Stimulated activated CD8-positive, alpha-beta memory T cell treated with anti-CD3 and anti-CD28 coated beads, Interleukin-15, amount 100 ng/mL, for 24 hours (primary cell): ENCODE data around the gene ABO.
"Not testable (repeated sequence)": the region's sequence is repeated elsewhere in the genome, so short reads cannot be mapped to it uniquely, and the experiment has no call there.

Source experiments
- DNase-seq: peaks from one replicate; pipeline ENCODE4 v3.0.0-alpha.2; 2020; ENCODE audit warnings: low read depth

Gene ABO

DNA sequence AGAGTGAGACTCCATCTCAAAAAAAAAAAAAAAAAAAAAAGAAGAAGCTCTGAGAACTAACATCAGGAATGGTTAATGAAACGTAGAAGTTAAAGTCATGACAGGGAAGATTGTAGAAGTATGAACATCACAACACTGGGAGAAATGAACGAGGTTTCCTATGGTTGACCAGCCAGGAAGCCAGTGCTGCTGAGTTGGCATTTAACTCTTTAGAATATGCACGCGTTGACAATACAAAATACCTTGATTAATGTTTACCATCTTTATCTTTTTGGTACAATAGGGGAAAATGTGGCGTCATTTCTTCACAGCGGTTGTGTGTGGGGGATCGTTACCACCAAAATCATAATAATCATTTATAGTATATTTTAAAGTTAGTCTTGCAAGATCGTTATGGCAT lies 32.0 kb downstream of the ABO start:
- no peak for DNase-seq

DNA sequence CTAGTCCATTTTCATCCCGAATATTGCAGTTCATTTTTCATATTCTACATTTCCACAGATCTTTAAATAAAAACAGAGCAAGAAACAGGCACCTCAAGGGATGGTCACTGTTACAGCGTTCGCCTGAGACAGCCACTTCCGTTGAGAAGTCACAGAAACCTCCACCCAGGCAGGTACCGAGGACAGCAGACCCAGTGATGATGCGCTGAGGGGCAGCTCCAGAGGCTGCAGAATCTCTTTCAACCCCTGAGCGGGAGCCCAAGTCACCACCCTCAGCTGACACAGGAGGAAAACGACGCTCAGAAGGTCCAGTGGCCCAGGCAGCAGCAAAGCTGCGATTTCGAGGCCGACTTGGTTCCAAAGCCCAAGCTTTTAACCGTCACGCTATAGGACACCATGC lies 32.8 kb downstream of the ABO start:
- DNase-seq: no peak

DNA sequence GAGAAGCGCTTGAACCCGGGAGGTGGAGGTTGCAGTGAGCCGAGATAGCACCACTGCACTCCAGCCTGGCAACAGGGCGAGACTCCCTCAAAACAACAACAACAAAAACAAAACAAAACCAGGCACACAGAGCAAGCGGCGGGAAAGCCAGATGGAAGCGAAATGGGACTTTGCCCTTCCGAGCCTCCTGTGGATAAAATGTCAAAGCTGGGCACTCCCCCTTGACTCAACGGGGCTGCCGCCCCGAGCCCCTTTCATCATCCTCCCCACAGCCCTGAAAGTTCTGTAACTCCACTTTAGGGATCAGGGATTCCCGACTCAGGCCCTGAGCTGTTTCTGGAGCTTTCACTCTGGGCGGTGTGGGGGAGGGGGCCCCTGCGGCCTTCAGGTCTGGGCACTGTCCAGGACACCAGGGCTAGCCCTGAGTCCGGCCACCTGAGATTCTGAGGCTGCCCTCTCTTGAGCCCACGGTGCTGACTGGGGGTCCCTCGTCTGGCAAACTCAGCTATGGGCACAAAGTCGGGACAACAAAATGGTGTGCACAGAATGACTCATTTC lies 35.4 kb downstream of the ABO start:
- no peak for DNase-seq

DNA sequence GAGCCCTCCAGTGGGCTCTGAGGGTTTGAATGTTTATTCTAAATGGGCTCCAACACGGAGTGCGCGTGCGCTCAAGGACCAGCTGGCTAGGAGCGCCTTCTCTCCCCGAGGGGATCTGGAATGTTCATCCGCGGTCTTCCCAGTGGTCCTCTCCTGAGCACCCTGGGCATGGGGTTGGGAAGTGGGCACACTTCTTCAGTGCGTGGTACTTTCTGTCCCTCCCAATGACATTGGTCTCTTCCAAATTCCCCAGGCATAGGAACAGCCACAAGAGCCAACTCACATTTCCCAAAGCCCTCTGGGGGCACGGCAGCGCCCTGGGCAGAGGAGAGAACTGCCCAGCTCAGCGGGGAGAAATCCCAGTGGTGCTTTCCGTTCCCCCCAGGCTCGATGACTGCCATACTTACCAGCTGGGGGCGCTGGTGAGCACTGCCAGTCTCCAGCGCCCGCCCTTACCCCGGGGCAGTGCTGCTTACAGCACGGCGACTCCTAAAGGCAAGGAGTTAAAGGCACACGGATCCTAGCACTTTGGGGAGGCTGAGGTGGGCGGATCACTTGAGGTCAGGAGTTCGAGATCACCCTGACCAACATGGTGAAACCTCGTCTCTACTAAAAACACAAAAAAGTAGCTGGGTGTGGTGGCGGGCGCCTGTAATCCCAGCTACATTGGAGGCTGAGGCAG lies 36.0 kb downstream of the ABO start:
- peak; percentile 39 for DNase-seq

DNA sequence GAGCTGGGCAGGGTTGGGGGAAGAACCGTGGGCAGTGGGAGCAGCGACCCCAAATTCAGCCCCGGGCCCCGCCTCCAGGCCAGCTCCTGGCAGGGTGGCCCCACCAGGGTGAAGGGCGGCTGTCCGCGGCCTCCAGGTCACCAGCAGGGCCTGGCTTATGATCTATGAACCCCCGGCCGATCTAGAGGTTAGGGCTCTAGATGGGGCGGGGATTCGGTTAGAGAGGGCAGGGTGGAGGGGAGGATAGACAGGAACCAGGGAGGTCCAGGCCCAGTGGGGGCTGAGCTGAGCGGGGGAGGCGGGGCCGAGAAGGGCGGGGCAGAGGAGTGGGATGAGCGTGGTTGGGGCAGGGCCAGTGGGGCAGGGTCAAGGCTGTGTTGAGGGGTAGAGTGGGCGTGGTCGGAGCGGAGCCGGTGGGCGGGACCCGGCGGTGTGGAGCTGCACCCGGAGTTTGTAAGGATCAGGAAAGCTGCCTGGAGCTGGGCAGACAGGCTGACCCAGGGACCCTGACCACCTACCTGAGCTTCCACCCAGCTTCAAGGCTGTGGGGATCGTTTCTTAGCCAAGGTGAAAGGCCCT lies 36.6 kb downstream of the ABO start:
- DNase-seq: peak; percentile 14

DNA sequence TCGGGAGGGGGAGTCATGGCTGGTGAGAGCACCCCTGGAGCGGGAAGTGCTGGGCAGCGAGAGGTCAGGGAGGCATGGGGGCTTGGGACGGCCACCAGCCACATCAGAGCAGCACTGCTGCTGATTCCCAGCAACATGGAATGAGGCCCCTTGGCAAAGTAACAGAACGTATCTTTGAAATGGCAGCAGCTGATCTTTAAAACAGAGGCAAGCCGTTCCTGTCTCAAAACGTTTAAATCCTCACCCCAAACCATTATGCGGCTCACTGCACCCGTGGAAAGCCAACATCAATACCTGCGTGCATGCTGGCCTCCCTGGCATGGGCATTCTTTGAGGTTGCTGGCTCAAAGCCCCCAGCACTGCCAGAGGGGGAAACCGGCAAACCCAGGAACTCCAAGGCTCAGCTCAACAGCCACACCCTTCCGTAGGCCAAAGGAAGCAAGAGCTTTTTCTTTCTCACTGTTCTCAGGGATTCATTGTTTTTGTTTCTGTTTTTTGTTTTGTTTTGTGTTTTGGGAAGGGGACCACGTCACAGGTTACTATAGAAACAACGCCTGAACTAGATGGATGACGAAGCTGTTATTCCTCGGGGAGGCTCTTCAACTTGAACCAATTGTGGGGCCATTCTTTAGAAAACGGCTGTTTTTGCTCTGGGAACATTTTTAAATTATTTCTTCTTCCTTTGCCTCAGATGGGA lies 37.8 kb downstream of the ABO start:
- no peak for DNase-seq

DNA sequence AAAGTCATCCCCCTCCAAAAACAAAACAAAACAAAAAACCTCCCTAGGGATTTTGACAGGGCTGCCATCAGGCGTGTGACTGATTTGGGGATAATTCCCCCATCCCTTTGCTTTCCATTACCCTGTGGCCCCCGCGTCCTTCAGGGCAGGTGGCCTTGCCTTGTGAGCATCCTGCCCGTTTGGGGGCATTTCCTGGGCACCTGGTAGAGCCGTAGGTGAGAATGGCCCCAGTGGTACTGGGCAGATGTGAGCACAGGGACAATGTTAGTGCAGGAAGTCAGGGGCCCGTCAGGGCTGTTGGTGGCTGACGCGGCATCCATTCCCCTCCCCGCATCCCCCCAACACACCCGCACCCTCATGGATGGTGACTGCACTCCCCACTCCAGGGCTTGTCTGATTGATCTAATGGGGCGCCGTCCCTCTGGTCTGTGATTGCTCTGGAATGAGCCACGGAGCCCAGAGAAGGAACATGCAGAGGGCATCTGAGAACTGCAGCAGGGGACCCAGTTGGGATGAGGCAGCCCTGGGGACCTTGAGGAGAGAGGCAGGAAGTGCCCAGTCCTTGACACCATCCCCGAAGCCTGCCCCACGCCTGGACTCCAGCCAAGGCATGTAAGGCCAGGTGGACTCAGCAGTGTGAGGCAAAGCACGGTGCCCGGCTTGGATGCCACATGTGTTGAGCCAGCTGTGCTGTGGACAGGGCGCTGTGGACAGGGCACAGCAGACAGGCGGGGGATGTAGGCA lies 38.5 kb downstream of the ABO start:
- DNase-seq: not testable (repeated sequence)

DNA sequence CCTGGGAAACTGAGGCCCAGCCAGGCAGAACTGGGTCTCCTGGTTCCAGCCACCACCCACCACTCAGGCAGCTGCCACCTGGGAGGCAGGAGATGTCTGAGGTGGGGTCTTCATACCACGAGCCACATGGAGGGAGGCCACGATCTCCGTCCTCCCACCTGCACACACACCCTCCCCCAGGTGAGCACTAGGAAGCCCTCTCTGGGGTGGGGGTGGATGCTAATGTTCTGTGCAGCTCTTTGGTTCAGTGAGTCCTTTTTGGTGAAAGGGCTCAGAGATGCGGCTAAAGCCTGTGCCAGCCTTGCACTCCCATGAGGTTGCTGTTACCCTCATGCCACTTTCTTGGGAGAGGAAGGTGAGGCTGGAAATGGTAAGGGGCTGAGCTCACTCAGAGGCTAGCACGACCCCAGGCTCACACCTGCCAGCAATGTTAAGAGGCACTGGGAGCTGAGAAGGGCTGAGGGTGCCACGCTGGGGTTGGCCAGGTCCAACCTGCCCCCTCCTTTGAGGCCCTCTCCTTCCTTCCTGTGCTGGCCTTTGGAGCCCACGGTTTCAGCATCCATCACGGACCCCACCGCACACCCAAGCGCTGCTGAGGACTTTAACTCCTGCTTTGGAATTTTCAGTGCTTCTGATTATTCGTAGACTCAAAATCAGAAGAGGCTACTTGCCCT lies 39.3 kb downstream of the ABO start:
- no peak for DNase-seq

DNA sequence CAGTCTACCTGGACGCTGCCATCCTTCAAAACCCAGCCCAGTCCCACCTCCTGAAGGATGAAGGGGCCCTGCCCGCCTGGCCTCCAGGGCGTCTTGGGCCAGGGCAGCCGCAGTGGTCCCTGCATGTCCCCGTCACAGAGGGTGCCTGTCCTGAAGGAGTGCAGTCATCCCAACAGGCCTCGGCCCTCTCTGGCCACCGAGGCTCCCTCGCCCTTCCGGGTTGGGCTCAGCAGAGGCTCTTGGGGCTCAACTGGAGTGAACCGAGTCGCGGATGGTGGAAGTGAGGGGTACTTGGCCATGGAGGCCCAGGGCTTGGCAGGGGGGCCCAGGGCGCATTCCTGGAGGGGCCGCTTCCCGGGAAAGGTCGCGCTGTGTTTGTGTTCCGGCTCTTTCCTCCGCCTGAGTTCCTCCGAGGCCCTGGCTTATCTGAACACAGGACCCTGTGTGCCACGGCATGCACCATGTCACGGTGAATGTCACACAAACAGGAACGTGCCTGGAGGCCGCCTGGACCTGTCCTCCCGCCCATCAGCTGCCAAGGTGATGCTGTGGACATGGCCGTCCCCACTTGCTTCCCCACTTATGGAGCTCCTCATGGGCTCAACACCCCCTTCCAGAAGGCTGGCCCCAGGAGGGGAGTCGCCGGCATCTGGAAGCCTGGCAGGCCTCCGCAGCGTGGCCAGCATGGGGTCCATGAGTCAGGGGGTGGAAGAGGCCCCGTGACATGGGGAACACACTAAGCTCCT lies 40.3 kb downstream of the ABO start:
- no peak for DNase-seq

DNA sequence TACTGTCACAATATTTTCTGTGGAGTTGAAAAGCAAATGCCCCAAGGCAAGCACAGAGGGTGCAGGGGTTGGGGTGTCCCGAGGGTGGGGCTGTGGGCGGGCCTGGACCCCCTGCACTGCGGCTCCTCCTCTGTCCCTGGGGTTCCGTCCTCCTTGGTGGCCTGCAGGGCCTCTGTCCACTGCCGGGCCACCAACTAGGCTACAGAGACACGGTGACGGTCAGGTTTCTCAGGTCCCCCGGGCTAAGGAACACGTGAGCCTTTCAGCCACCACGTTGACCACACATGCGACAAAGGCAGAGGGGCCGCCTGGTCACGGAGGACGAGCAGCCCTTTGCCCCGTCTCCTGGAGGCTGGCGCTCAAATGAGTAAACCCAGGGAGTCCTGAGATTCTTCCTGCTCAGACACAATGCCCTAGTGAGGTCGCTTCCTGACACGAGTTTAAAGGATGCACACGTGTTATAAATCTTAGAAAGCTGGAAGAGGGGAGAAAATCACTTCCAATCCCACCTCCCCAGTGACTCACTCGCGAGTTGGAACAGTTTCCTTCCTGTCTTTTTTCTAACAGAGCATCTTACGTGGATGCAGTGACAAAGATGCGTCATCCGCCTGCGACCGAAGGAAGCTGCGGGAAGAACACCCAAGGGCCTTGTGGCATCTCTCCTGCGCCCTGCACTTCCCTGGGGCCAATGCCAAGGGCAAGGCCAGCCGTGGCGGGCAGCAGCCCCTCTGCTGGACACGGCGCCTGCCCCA lies 41.1 kb downstream of the ABO start:
- no peak for DNase-seq

DNA sequence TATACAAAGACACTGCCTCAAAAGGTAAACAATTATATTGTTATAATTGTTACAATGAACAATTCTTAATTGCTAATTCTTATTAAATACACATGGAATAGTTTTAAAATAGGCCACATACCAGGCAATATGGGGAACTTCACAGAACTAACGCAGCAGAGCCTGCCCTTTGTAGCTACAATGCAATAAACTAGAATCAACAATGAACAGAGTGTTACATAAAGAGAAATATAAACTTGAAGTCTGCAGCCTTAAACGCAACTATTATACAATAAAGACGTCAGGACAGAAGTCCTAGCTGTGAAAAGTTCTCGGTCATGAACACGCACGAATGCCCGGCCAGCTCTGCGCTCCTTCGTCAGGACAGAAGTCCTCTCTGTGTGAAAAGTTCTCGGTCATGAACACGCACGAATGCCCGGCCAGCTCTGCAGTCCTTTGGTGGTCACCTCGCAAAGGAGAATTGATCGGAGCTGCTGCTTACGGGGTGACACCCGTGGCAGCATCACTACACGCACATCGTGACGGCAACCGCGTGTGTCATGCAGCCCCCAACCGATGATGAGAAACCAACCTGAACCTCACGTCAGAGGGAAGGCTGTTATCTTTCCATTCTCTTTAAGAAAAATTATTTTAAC lies 43.0 kb downstream of the ABO start:
- DNase-seq: not testable (repeated sequence)

DNA sequence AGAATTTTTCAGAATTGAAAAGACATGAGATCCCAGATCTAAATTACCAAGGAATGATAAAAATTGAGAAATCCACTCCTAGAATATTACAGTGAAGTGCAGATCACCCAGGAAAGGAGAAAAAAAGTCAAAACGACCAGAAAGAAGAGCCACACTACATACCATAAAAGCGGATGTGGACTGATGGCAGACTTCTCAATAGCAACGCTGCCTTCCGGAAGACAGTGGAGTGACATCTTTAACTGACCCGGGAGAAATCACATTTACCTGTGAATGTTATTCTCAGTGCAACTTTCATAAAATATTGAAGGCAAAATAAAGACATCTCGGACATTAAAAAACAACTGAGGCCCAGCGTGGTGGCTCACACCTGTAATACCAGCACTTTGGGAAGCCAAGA lies 44.5 kb downstream of the ABO start:
- not testable (repeated sequence) for DNase-seq

DNA sequence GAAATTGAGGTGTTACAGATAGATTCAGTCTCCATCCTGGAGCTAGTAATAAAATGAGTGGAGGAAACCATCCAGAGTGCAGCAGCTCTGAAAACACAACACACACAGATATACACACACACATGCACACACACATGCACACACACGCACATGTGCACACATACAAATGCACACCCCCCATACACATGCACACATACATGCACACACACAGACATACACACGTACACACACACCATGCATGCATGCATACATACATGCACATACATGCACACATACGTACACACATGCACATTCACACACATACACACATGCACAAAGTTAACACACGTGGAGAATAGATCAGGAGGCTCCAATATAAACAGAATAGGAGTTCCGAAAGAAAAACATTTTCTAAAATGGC lies 44.9 kb downstream of the ABO start:
- no peak for DNase-seq

DNA sequence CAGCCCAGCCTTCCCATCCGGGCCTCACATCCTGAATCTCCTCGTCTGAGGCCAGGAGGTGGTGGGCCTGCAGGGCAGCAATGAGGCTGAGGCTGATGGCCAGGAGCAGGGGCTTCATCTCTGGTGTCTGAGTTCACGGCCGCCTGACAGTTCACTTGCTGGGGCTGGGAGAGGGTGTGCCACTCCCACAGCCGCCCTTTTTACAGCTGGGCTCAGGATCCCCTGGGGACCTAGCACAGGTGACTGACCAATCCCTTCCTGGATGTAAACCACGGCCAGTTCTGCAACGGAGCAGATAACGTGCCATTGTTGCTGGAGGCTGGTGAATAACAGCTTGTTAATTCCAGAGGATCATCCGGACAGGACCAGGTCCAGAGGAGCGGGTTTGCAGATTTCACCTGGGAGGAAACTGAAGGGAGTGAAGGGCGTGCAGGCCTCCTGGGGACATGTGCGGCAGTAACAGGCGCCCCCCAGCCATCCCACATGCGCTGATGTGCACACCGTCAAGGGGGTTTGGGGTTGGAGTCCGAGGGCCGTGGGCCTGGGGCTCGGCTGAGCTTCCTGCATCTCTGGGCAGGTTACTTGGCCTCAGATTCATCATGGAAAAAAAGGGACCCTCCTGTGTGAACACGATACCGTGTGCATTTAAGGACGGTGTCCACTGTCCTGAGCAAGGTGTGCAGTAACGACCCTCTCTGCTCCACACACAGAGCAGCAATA lies 46.4 kb downstream of the ABO start:
- DNase-seq: not testable (repeated sequence)

DNA sequence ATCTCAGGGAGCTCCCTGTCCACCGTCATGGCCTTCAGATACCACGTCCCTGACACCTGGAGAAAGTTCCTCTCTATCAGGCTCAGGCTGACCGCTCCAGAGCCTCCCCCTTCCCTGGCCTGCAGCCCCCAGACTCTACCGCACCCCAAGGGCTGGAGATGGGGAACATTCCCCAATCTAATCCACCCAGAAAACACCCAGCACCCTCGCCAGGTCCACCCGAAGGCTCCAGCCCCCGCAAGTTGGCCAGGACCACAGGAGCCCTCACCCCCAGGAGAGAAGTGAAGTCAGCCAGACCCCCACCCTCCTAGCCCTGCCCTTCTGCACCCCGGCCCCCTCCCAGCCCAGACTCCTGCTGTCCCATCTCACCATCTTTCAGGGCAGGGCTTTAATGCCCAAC lies 47.0 kb downstream of the ABO start:
- DNase-seq: not testable (repeated sequence)

DNA sequence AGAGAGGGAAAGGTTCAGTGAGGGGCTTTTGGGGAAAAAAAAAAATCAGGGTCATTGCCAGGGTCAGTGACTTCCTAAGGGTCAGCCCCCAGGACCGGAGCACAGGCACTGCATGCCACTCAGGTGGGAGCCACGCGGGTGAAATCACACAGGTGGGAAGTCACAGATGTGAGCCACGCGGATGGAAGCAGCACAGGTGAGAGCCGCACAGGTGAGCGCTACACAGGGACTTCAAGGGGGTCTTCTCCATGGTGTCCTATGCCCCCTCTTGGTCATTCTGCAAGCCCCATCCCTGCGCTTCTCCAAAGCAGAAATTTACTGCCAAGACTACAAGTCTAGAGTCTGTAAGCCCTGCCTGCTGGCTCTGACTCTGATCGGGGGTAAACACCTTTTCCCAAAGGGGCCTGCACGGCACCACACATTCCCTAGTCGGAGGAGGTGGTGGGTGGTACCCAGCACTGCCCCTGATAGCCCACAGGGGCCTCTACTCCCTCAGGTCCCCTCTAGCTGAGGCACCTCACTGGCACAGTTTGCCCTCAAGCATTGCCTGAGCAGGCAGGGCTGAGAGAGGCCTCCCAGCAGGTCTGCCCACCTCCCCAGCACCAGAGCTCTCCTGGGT lies 47.6 kb downstream of the ABO start:
- DNase-seq: no peak

DNA sequence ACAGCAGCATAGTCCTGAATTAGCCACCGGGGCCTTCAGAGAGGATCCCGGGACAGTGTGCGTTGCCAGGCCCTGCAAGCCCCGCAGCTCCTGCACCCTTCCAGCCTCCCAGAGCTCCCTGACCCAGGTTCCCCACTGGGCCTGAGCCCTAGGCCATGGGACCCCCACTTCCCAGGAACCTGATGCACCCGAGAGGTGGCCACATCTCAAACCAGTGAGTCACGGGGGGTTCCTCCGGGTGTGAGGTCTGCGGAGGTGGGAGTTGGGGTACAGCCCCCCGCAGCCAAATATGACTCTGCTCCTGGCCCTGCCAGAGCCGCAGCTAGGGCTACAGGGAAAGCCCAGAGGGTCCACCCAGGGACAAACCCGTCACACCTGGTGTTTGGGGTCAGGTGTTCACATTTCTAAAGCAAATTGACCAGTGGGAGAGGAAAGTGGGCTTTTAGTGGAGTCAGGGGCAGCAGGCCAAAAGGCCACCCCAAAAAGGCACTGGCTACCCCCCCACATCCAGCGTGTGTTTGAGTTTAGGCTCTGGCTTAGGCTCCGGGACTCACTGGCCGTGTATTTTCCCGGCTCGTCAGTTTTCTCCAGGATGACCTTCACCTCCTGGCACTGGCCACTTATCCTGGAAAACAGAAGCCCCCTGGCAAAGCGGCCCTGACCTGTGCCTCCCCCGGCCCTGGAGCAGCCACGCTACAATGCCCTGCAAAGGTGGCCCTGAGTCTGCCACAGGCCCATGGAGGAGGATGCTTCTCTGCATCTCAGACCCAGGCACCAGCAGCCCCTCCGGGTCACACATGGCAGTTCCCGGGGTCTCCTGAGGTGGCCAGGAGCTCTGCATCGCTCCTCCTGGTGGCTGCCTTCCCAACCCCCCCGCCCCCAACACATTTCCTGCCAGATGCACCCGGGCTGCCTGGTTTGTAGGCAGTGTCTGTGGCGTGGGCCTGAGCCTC lies 48.5 kb downstream of the ABO start:
- no peak for DNase-seq
